Urinary bladder (tissue), 4 donors: ENCODE results near the gene MACO1. TPM values are rescaled to one million over a fixed set of nuclear protein-coding genes. Genes with fewer than 3 reads are reported as not detected.
"Not testable (repeated sequence)": the region's sequence is repeated elsewhere in the genome, so short reads cannot be mapped to it uniquely, and the experiment has no call there.

Experiments
- DNase-seq: peaks from one replicate; pipeline ENCODE4 v3.0.0-alpha.2; 2015; ENCODE audit errors: extremely low spot score
- H3K27ac ChIP-seq: one replicate; pipeline ENCODE4 v1.5.1; 2013; ENCODE audit warnings: low read depth, mild to moderate bottlenecking, moderate library complexity
- H3K36me3 ChIP-seq: one replicate; pipeline ENCODE4 v1.6.1; 2013; ENCODE audit warnings: mild to moderate bottlenecking, moderate library complexity; ENCODE audit not compliant: insufficient read depth
- H3K4me1 ChIP-seq: one replicate; pipeline ENCODE4 v1.6.1; 2013; ENCODE audit warnings: mild to moderate bottlenecking, moderate library complexity; ENCODE audit not compliant: insufficient read depth
- H3K4me3 ChIP-seq: one replicate; pipeline ENCODE4 v1.5.1; 2013; ENCODE audit warnings: low read depth, low read length
- WGBS: extraction: QIAGEN DNeasy Blood & Tissue Kit; methylation state at CpG from one replicate; pipeline ENCODE4 v1.1.7; 2013; 5-methylcytosine and 5-hydroxymethylcytosine counted together
- polyA plus RNA-seq: library from polyadenylated mRNA; stranded (reverse); fragments of 200-250 nt; gene quantifications from one replicate; pipeline ENCODE4 v1.2.3, GENCODE V29; 2013
- total RNA-seq: library from RNA; depleted of rRNA; stranded (reverse); fragments of >200 nt; gene quantifications from one replicate; pipeline ENCODE4 v1.2.3, GENCODE V29; 2014
- donor health status: healthy with polysubstance abuse.
- donor health status: healthy.

MACO1 gene
- total and polyA plus RNA-seq, 2 donors = 7.9 to 24.4 TPM

- 76% methylated on average over 7 of the region's 7 CpGs for WGBS
- H3K36me3 ChIP-seq = peaks cover 3% of the 10 kb centered on the region
These were observed 28.0 kb downstream of the MACO1 start for GRCh38 chr1:25458541-25459298.

GRCh38 chr1:25460020-25460419 is 29.3 kb downstream of the MACO1 start:
- Histone ChIP-seq H3K4me1 (no peaks in the 10 kb centered on the region), H3K36me3 (peaks cover 2% of the 10 kb centered on the region), H3K4me3 (no peak overlapping the region), H3K27ac (no peak overlapping the region)
- WGBS = 75% methylated on average over 3 of the region's 3 CpGs
- DNase-seq = no peak

More at GRCh38 chr1:25458541-25459298, 28.0 kb downstream of the MACO1 start:
- H3K4me1 ChIP-seq = no peaks in the 10 kb centered on the region
- H3K4me3 ChIP-seq = no peak overlapping the region
- no peak for DNase-seq
- H3K27ac ChIP-seq = no peak overlapping the region

GRCh38 chr1:25460816-25461215 is 30.1 kb downstream of the MACO1 start:
- WGBS = 83% methylated on average over 4 of the region's 4 CpGs
- not testable (repeated sequence) for H3K4me3 ChIP-seq

GRCh38 chr1:25461849-25462248 is 31.2 kb downstream of the MACO1 start:
- Histone ChIP-seq H3K27ac (no peak overlapping the region), H3K36me3 (peaks cover 2% of the 10 kb centered on the region), H3K4me3 (no peak overlapping the region), H3K4me1 (no peaks in the 10 kb centered on the region)
- WGBS = 70% methylated on average over 2 of the region's 2 CpGs
- no peak for DNase-seq

More at GRCh38 chr1:25460816-25461215, 30.1 kb downstream of the MACO1 start:
- not testable (repeated sequence) for H3K4me1 ChIP-seq, H3K36me3 ChIP-seq, H3K27ac ChIP-seq, DNase-seq

- Histone ChIP-seq H3K4me1 (no peaks in the 10 kb centered on the region), H3K36me3 (peaks cover 2% of the 10 kb centered on the region), H3K27ac (no peak overlapping the region), H3K4me3 (no peak overlapping the region)
- no peak for DNase-seq
- WGBS = 33% methylated on average over 5 of the region's 5 CpGs
These were observed 32.0 kb downstream of the MACO1 start for GRCh38 chr1:25462732-25463131.

- no peak overlapping the region for H3K4me3 ChIP-seq
- no peak overlapping the region for H3K27ac ChIP-seq
- DNase-seq = no peak
- H3K4me1 ChIP-seq = peaks cover 1% of the 10 kb centered on the region
- no peaks in the 10 kb centered on the region for H3K36me3 ChIP-seq
- WGBS = 50% methylated on average over 4 of the region's 4 CpGs
These were observed 36.5 kb downstream of the MACO1 start for GRCh38 chr1:25467193-25467592.

GRCh38 chr1:25467616-25468015 is 36.9 kb downstream of the MACO1 start:
- DNase-seq = no peak
- no peak overlapping the region for H3K27ac ChIP-seq
- no peaks in the 10 kb centered on the region for H3K36me3 ChIP-seq
- H3K4me1 ChIP-seq = peaks cover 1% of the 10 kb centered on the region
- WGBS = 56% methylated on average over 1 of the region's 1 CpG
- no peak overlapping the region for H3K4me3 ChIP-seq

GRCh38 chr1:25468033-25468432 is 37.3 kb downstream of the MACO1 start:
- peaks cover 1% of the 10 kb centered on the region for H3K4me1 ChIP-seq
- H3K4me3 ChIP-seq = no peak overlapping the region
- no peaks in the 10 kb centered on the region for H3K36me3 ChIP-seq
- no peak for DNase-seq
- no peak overlapping the region for H3K27ac ChIP-seq

GRCh38 chr1:25469177-25469576 is 38.5 kb downstream of the MACO1 start:
- 83% methylated on average over 2 of the region's 2 CpGs for WGBS
- DNase-seq = no peak
- no peak overlapping the region for H3K4me3 ChIP-seq
- H3K27ac ChIP-seq = no peak overlapping the region
- H3K36me3 ChIP-seq = no peaks in the 10 kb centered on the region
- H3K4me1 ChIP-seq = peaks cover 1% of the 10 kb centered on the region

GRCh38 chr1:25472471-25472870 is 41.8 kb downstream of the MACO1 start:
- Histone ChIP-seq H3K4me3 (no peak overlapping the region), H3K27ac (no peak overlapping the region), H3K36me3 (no peaks in the 10 kb centered on the region), H3K4me1 (peaks cover 1% of the 10 kb centered on the region)
- DNase-seq = no peak
- WGBS = 90% methylated on average over 4 of the region's 4 CpGs

- Histone ChIP-seq H3K36me3 (no peaks in the 10 kb centered on the region), H3K27ac (no peak overlapping the region), H3K4me1 (no peaks in the 10 kb centered on the region), H3K4me3 (no peak overlapping the region)
- WGBS = 95% methylated on average over 1 of the region's 1 CpG
- no peak for DNase-seq
These were observed 43.0 kb downstream of the MACO1 start for GRCh38 chr1:25473653-25474225.

GRCh38 chr1:25474439-25475047 is 43.8 kb downstream of the MACO1 start:
- Histone ChIP-seq H3K4me3 (no peak overlapping the region), H3K4me1 (no peaks in the 10 kb centered on the region), H3K36me3 (no peaks in the 10 kb centered on the region), H3K27ac (no peak overlapping the region)
- no peak for DNase-seq
- WGBS = 84% methylated on average over 5 of the region's 5 CpGs

GRCh38 chr1:25476186-25477097 is 45.7 kb downstream of the MACO1 start:
- no peaks in the 10 kb centered on the region for H3K36me3 ChIP-seq
- no peak overlapping the region for H3K27ac ChIP-seq
- H3K4me3 ChIP-seq = no peak overlapping the region
- no peak for DNase-seq
- WGBS = 86% methylated on average over 2 of the region's 2 CpGs
- no peaks in the 10 kb centered on the region for H3K4me1 ChIP-seq
